VCaP (cell line): Measurements from ENCODE around the gene GRK1.

Source experiments
- H3K27ac ChIP-seq: fragments of 450-650 bp; 2 replicates; pipeline ENCODE4 v1.5.1; 2017
- TF ChIP-seq, protein P1 (sequence below): fragments of 450-650 bp; conservative IDR thresholded peaks from 2 replicates; pipeline ENCODE4 v1.5.1; 2017; ENCODE audit warnings: mild to moderate bottlenecking, moderate library complexity

GRK1 gene

DNA sequence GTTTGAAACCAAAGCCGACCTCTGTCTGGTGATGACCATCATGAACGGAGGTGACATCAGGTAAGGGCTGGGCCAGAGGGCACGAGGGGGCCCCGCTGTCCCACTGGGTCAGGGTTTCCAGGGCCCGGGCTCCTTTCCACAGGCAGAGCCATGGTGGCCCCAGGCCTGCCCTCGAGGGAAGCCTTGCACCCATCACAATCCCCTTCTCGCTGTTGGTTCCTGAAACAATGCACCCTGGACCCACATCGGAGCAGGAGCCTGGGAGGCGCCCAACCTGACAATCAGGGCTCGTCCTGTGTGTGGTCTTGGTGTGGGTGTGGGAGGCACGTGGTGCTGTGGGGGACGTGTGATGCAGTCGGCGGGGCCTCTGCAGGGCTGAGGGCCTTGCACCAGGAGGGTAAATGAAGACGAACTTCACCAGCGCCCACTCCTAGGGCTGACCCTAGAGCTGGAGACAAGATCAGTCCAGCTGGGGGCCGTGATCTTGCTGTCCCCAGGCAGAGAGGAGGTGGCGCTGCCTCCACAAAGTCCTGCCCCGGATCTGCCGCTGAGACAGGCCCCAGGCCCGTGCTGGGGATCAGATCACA is 2.8 kb downstream of the GRK1 start:
- TF ChIP-seq, protein P1, sequence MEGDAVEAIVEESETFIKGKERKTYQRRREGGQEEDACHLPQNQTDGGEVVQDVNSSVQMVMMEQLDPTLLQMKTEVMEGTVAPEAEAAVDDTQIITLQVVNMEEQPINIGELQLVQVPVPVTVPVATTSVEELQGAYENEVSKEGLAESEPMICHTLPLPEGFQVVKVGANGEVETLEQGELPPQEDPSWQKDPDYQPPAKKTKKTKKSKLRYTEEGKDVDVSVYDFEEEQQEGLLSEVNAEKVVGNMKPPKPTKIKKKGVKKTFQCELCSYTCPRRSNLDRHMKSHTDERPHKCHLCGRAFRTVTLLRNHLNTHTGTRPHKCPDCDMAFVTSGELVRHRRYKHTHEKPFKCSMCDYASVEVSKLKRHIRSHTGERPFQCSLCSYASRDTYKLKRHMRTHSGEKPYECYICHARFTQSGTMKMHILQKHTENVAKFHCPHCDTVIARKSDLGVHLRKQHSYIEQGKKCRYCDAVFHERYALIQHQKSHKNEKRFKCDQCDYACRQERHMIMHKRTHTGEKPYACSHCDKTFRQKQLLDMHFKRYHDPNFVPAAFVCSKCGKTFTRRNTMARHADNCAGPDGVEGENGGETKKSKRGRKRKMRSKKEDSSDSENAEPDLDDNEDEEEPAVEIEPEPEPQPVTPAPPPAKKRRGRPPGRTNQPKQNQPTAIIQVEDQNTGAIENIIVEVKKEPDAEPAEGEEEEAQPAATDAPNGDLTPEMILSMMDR, result no peak
- no peak overlapping the region for H3K27ac ChIP-seq

- no peak overlapping the region for H3K27ac ChIP-seq
- TF ChIP-seq, protein P1, result no peak
These were observed 3.5 kb downstream of the GRK1 start for GRCh38 chr13:113670541-113670940.

DNA sequence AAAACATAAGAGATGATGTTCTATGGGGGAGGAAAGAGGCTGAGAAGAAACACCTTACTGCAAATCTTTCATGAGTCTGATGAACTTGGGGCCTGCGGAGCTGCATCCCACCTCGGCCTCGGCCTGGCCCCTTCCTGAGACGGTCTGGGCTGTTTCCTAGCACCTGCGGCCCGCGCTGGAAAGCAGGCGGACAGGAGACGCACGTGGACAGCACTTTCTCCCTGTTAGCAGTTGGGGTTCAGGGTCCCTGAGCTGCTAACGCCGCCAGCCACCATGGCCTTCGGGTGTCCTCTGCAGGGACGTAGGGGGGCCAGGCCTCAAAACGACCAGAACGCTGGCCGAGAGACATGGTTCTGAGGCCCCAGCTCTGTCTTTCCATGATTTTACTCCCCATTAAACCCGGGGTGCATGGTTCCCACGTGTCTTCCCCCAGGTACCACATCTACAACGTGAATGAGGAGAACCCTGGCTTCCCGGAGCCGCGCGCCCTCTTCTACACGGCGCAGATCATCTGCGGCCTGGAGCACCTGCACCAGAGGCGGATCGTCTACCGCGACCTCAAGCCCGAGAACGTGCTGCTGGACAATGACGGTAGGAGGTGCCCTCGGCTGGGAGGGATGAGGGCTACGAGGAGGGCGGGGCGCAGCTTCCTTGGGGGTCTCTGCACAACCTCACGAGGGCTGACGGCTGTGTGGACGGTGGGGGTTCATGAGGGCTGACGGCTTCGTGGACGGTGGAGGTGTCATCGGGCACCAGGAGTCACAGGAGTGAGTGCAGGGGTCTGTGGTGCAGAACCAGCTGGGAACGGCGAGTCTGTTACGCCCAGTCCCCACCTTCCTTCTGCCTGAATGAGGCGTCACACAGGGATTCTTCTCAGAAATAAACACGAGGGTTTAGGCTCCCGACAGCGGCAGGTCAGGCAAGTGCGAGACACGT is 4.3 kb downstream of the GRK1 start:
- TF ChIP-seq, protein P1, result no peak

DNA sequence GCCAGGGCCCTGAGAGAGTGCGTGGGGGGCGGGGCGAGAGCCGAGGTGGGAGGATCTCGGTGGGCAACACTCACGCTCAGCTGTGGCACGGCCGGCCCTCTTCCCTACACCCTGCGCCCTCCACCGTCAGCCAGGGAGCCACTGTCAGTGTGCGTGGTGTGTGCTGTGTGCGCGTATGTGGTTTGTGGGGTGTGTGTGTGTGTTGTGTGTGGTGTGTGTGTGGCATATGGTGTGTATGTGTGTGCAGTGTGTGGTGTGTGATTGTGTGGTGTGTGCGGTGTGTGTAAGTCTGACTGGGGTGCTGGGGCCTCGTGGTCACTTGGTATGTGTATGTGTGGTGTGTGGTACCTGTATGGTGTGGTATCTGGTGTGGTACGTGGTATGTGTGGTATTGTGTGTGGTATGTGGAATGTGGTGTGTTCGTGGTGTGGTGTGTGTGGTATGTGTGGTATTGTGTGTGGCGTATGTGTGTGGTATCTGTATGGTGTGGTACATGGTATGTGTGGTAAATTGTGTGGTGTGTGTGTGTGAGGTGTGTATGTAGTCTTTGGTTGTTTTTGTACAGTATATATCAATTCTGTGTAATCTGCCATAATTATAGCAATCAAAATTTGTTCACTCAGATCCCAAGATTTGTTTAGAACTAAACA is 5.1 kb downstream of the GRK1 start:
- TF ChIP-seq, protein P1, result no peak
- H3K27ac ChIP-seq, result no peak overlapping the region

More for the DNA sequence above, 4.3 kb downstream of the GRK1 start:
- no peak overlapping the region for H3K27ac ChIP-seq

DNA sequence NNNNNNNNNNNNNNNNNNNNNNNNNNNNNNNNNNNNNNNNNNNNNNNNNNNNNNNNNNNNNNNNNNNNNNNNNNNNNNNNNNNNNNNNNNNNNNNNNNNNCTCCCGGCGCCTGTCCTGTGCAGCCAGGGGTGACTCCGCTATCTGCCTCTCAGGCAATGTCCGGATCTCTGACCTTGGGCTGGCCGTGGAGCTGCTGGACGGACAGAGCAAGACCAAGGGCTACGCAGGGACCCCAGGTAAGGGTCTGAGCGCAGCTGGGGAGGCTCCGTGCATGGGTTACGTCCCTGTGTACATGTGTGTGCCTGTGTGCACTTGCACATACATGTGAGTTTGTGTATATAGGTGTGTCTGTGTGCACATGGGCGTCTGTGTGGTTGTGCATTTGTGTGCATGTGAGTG is 55.9 kb downstream of the GRK1 start:
- H3K27ac ChIP-seq, result no peak overlapping the region
- TF ChIP-seq, protein P1, result no peak

- TF ChIP-seq, protein P1, result no peak
- H3K27ac ChIP-seq, result no peak overlapping the region
These were observed 56.5 kb downstream of the GRK1 start for GRCh38 chr13:113723410-113724015.
